ENCODE data around the gene NIPAL4. TPM values are rescaled to one million over a fixed set of nuclear protein-coding genes. Genes with fewer than 3 reads are reported as not detected.

NIPAL4 gene
- total RNA-seq, 1 experiment from 2014 or later, result not detected

DNA sequence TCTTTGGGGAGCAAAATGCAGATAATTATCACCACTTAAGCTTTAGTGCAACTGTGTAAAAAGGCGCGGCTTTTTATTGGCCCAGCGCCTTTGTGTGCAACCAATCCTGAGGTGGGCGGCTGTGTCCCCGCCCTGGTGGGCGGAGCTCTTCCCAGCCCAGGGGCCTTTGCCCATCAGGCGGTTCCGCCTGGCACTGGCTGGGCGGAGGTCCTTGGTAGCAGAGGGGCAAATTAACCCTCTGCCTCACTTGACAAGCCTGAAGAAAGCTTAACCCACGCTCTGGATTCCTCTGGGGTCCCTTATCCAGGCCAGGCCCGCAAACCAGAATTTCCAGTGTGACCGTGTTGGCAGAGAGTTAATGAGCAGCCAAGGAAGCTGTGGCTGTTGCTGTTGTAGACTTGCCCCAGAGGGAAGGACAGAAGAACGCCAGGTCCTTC, 12.8 kb upstream of the NIPAL4 start:
- CTCF ChIA-PET, result no interaction called here
- in situ Hi-C loops (cut with HindIII; ENCODE audit: low pct_unique_long_range_greater_than_20kb, low sequenced_read_pairs) (no loop called here), intact Hi-C loops (cut with micrococcal nuclease; ENCODE audit: unreplicated experiment) (no loop called here)
- BruUV-seq (replicated peaks), result no TSS peak
- POLR2A ChIA-PET, result no interaction called here
- 0 out of 2 replicates have a peak, but pooled peaks cover 2% of the 10 kb centered on the region for H3K27me3 ChIP-seq (ENCODE audit: control insufficient read depth, insufficient read depth, low read length)
- no peak overlapping the region for H3K27ac ChIP-seq (ENCODE audit: low read length)
- no peaks in the 10 kb centered on the region for H3K4me1 ChIP-seq (ENCODE audit: control insufficient read depth, insufficient read depth, low read length)
- H3K9me3 ChIP-seq (ENCODE audit: control insufficient read depth, insufficient read depth, low read depth, low read length), result no peaks in the 10 kb centered on the region
- no peaks in the 10 kb centered on the region for H3K36me3 ChIP-seq (ENCODE audit: control insufficient read depth, insufficient read depth, low read length)
- TF ChIP-seq TCF7L2 (IDR thresholded peaks at IDR 0.05; ENCODE audit: low read depth, low read length) (no peak), SIN3A (IDR thresholded peaks at IDR 0.05; ENCODE audit: borderline replicate concordance, insufficient read depth, low read depth, low read length) (no peak), POLR2AphosphoS5 (IDR thresholded peaks at IDR 0.05; ENCODE audit: low read depth, low read length) (no peak)
- TF ChIP-seq, protein P1, sequence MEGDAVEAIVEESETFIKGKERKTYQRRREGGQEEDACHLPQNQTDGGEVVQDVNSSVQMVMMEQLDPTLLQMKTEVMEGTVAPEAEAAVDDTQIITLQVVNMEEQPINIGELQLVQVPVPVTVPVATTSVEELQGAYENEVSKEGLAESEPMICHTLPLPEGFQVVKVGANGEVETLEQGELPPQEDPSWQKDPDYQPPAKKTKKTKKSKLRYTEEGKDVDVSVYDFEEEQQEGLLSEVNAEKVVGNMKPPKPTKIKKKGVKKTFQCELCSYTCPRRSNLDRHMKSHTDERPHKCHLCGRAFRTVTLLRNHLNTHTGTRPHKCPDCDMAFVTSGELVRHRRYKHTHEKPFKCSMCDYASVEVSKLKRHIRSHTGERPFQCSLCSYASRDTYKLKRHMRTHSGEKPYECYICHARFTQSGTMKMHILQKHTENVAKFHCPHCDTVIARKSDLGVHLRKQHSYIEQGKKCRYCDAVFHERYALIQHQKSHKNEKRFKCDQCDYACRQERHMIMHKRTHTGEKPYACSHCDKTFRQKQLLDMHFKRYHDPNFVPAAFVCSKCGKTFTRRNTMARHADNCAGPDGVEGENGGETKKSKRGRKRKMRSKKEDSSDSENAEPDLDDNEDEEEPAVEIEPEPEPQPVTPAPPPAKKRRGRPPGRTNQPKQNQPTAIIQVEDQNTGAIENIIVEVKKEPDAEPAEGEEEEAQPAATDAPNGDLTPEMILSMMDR (IDR thresholded peaks at IDR 0.05), result no peak
- TF ChIP-seq, protein P2, sequence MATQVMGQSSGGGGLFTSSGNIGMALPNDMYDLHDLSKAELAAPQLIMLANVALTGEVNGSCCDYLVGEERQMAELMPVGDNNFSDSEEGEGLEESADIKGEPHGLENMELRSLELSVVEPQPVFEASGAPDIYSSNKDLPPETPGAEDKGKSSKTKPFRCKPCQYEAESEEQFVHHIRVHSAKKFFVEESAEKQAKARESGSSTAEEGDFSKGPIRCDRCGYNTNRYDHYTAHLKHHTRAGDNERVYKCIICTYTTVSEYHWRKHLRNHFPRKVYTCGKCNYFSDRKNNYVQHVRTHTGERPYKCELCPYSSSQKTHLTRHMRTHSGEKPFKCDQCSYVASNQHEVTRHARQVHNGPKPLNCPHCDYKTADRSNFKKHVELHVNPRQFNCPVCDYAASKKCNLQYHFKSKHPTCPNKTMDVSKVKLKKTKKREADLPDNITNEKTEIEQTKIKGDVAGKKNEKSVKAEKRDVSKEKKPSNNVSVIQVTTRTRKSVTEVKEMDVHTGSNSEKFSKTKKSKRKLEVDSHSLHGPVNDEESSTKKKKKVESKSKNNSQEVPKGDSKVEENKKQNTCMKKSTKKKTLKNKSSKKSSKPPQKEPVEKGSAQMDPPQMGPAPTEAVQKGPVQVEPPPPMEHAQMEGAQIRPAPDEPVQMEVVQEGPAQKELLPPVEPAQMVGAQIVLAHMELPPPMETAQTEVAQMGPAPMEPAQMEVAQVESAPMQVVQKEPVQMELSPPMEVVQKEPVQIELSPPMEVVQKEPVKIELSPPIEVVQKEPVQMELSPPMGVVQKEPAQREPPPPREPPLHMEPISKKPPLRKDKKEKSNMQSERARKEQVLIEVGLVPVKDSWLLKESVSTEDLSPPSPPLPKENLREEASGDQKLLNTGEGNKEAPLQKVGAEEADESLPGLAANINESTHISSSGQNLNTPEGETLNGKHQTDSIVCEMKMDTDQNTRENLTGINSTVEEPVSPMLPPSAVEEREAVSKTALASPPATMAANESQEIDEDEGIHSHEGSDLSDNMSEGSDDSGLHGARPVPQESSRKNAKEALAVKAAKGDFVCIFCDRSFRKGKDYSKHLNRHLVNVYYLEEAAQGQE (IDR thresholded peaks at IDR 0.05; ENCODE audit: insufficient read depth in 1 of 2, low read depth in 2 of 2, low read length in 1 of 2), result no peak
- no peak for ATAC-seq
- H3K4me3 ChIP-seq (ENCODE audit: low read depth in 2 of 2, low read length in 2 of 2), result no peak overlapping the region
- no peak for DNase-seq (ENCODE audit: low read depth, low spot score)

DNA sequence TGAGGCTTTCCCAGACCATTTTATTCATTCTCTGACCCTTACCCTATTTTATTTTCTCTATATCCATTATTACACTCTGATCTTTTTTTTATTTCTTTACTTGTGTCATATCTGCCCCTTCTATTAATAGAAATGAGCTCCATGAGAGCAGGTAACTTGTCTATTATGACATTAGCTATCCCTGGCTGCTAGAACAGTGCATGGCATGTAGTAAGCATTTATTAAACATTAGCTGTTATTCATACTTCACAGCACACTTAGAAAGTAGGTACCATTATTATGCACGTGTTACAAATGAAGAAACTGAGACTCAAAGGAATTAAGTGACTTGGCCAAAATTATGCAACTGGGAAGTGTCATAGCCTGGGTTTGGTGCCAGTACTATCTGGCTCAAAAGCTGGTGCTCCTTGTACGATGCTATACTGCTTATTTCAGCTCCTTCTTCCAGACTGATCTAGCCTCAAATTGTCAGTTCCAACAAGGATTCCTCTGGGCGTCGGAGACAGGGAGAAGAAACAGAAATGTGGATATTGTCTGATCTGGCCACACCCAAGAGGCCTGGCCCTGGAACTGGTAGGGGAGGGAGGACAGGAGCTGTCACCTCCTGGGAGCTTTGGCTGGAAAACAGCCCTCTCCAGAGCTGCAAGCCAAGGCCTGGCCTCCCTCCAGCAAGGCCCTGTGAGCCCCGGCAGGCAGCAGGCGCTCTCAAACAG, 10.8 kb upstream of the NIPAL4 start:
- ATAC-seq (no peak), DNase-seq (ENCODE audit: low read depth, low spot score) (no peak)
- Histone ChIP-seq H3K27ac (ENCODE audit: low read length) (no peak overlapping the region), H3K4me3 (ENCODE audit: low read depth in 2 of 2, low read length in 2 of 2) (no peak overlapping the region), H3K4me1 (ENCODE audit: control insufficient read depth, insufficient read depth, low read length) (no peaks in the 10 kb centered on the region), H3K27me3 (ENCODE audit: control insufficient read depth, insufficient read depth, low read length) (0 out of 2 replicates have a peak, but pooled peaks cover 2% of the 10 kb centered on the region), H3K9me3 (ENCODE audit: control insufficient read depth, insufficient read depth, low read depth, low read length) (no peaks in the 10 kb centered on the region), H3K36me3 (ENCODE audit: control insufficient read depth, insufficient read depth, low read length) (no peaks in the 10 kb centered on the region)
- no peak for TF ChIP-seq POLR2AphosphoS5 (IDR thresholded peaks at IDR 0.05; ENCODE audit: low read depth, low read length)
- TF ChIP-seq SIN3A (IDR thresholded peaks at IDR 0.05; ENCODE audit: borderline replicate concordance, insufficient read depth, low read depth, low read length), result no peak
- no peak for TF ChIP-seq TCF7L2 (IDR thresholded peaks at IDR 0.05; ENCODE audit: low read depth, low read length)
- TF ChIP-seq, protein P1 (IDR thresholded peaks at IDR 0.05), result no peak
- TF ChIP-seq, protein P2 (IDR thresholded peaks at IDR 0.05; ENCODE audit: insufficient read depth in 1 of 2, low read depth in 2 of 2, low read length in 1 of 2), result no peak
- intact Hi-C loops (cut with micrococcal nuclease; ENCODE audit: unreplicated experiment) (no loop called here), in situ Hi-C loops (cut with HindIII; ENCODE audit: low pct_unique_long_range_greater_than_20kb, low sequenced_read_pairs) (no loop called here)
- BruUV-seq (replicated peaks), result no TSS peak
- CTCF ChIA-PET, result no interaction called here
- POLR2A ChIA-PET, result no interaction called here
